Right cardiac atrium (tissue), 5 donors: Measurements from ENCODE around the gene ADH4. TPM values are rescaled to one million over a fixed set of nuclear protein-coding genes. Genes with fewer than 3 reads are reported as not detected.

Experiments used
- ATAC-seq, 2 donors: fragments of 200-7000 bp; cut with Tn5 transposase; one replicate each; pipeline versions ENCODE4 v1.8.0 to v1.9.1; 2020; ENCODE audit warnings: moderate library complexity in 2 of 2, mild to moderate bottlenecking in 1 of 2
- DNase-seq, 3 donors: peaks; one replicate each; pipeline ENCODE4 v3.0.0-alpha.2; 2020
- H3K27ac ChIP-seq: one replicate; pipeline ENCODE4 v1.5.1; 2013; ENCODE audit warnings: mild to moderate bottlenecking, low read length, control low read depth, moderate library complexity
- H3K27me3 ChIP-seq: one replicate; pipeline ENCODE4 v1.6.1; 2013; ENCODE audit not compliant: control insufficient read depth, insufficient read depth
- H3K4me1 ChIP-seq: one replicate; pipeline ENCODE4 v1.6.1; 2013; ENCODE audit warnings: low read length; ENCODE audit not compliant: control insufficient read depth, insufficient read depth
- H3K4me3 ChIP-seq: one replicate; pipeline ENCODE4 v1.5.1; 2013; ENCODE audit warnings: low read length, control low read depth
- H3K9me3 ChIP-seq: one replicate; pipeline ENCODE4 v1.6.1; 2013; ENCODE audit warnings: low read length; ENCODE audit not compliant: control insufficient read depth
- WGBS: extraction: QIAGEN DNeasy Blood & Tissue Kit; methylation state at CpG from one replicate; pipeline ENCODE4 v1.1.7; 2013; 5-methylcytosine and 5-hydroxymethylcytosine counted together
- intact Hi-C, 4 donors: fragments of 100-400 bp; cut with DNase I; formaldehyde crosslinking; loops; one replicate each; pipeline versions ENCODE4 v1.11.0 to v1.14.0; 2022 to 2023
- polyA plus RNA-seq: library from polyadenylated mRNA; stranded (reverse); fragments of 200-250 nt; gene quantifications from one replicate; pipeline ENCODE4 v1.2.3, GENCODE V29; 2013
- total RNA-seq, 4 donors: library from RNA; stranded (reverse); fragmentation: NEBNext Ultra II Directional; extraction: Animal tissue kit (Norgen Biotek cat#: 25700); gene quantifications; one replicate each; pipeline ENCODE4 v1.2.1, GENCODE V29; 2021
- donor health status: healthy with polysubstance abuse.
- donor health status: DM: no; HTN: yes; CAD: no.
- donor health status: DM: no; HTN: no; CAD: no.
- donor health status: DM: no; HTN: yes; CAD: no; lungs with severe emphysema.
- donor health status: DM: yes; HTN: yes; CAD: no.

ADH4 gene
- total and polyA plus RNA-seq, 5 donors = 0.42 to 0.48 TPM; not detected in 3

- 65% methylated on average over 1 of the region's 1 CpG for WGBS
- intact Hi-C loops = no loop called here
These were observed 15.6 kb upstream of the ADH4 start for GRCh38 chr4:99159699-99160098.

DNA sequence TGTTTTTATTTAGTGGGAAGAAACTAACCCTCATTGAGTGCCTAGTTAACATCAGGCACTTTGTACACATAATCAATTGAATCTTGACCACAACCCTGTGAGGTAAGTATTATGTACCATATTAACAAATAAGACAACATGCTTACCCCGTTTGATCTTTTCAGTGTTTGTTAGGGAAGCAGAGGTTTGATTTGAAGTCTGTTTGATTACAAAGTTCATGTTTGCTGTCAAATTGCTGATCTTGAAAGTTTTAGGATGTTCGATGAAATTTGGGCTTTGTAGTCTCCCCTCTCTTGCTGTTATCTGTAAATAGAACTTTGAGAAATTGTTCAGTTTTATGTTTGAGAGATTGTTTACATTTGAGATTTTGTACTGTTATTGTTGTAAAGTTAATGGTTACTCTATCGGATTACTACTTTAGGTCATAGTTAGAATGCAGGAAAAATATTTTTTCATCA lies 13.4 kb upstream of the ADH4 start:
- H3K27me3 ChIP-seq = no peaks in the 10 kb centered on the region
- H3K4me1 ChIP-seq = no peaks in the 10 kb centered on the region
- H3K27ac ChIP-seq = no peak overlapping the region
- ATAC-seq (no peak), DNase-seq (no peak)
- 80% methylated on average over 3 of the region's 3 CpGs for WGBS
- intact Hi-C loops = no loop called here
- H3K4me3 ChIP-seq = no peak overlapping the region
- H3K9me3 ChIP-seq = no peaks in the 10 kb centered on the region

More at GRCh38 chr4:99159699-99160098, 15.6 kb upstream of the ADH4 start:
- no peak overlapping the region for H3K27ac ChIP-seq
- no peak for DNase-seq
- no peaks in the 10 kb centered on the region for H3K27me3 ChIP-seq
- H3K4me1 ChIP-seq = no peaks in the 10 kb centered on the region
- no peaks in the 10 kb centered on the region for H3K9me3 ChIP-seq
- no peak for ATAC-seq
- H3K4me3 ChIP-seq = no peak overlapping the region

GRCh38 chr4:99156992-99157391 lies 12.9 kb upstream of the ADH4 start:
- no peak overlapping the region for H3K4me3 ChIP-seq
- no peak for ATAC-seq
- H3K9me3 ChIP-seq = no peaks in the 10 kb centered on the region
- DNase-seq = no peak
- no peak overlapping the region for H3K27ac ChIP-seq
- H3K4me1 ChIP-seq = no peaks in the 10 kb centered on the region
- WGBS = 73% methylated on average over 1 of the region's 1 CpG
- no peaks in the 10 kb centered on the region for H3K27me3 ChIP-seq
- intact Hi-C loops = no loop called here

- ATAC-seq (no peak), DNase-seq (no peak)
- no peaks in the 10 kb centered on the region for H3K27me3 ChIP-seq
- intact Hi-C loops = no loop called here
- H3K27ac ChIP-seq = no peak overlapping the region
- no peaks in the 10 kb centered on the region for H3K9me3 ChIP-seq
- WGBS = 91% methylated on average over 4 of the region's 4 CpGs
- no peaks in the 10 kb centered on the region for H3K4me1 ChIP-seq
- no peak overlapping the region for H3K4me3 ChIP-seq
These were observed 10.7 kb upstream of the ADH4 start for GRCh38 chr4:99154658-99155342.

GRCh38 chr4:99151995-99152394 lies 7.9 kb upstream of the ADH4 start:
- Histone ChIP-seq H3K4me3 (no peak overlapping the region), H3K9me3 (no peaks in the 10 kb centered on the region), H3K4me1 (no peaks in the 10 kb centered on the region), H3K27ac (no peak overlapping the region), H3K27me3 (no peaks in the 10 kb centered on the region)
- DNase-seq = no peak
- WGBS = 40% methylated on average over 1 of the region's 1 CpG
- intact Hi-C loops = no loop called here
- ATAC-seq = no peak

DNA sequence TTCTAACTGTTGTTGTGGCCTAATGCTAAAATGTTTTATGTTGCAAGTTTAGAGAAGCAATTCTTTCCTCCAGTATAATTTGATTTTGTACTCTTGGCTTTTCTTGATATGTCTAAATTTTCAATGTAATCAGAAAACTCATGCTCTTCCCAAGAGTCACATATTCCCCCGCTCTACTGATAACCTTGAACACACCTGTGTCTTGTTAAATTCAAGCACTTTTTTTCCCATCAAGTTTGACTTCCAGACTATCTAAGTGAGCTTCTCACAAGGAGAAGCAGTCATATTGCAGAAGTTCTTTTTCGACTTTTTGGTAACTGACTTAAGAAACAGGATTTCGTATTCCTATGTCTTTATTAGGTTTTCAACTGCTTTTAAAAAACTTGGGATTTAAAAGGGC lies 7.4 kb upstream of the ADH4 start:
- 90% methylated on average over 3 of the region's 3 CpGs for WGBS
- no peak overlapping the region for H3K27ac ChIP-seq
- no peak for DNase-seq
- no peak for ATAC-seq
- no peaks in the 10 kb centered on the region for H3K9me3 ChIP-seq
- H3K4me3 ChIP-seq = no peak overlapping the region
- H3K27me3 ChIP-seq = no peaks in the 10 kb centered on the region
- no peaks in the 10 kb centered on the region for H3K4me1 ChIP-seq
- intact Hi-C loops = no loop called here

DNA sequence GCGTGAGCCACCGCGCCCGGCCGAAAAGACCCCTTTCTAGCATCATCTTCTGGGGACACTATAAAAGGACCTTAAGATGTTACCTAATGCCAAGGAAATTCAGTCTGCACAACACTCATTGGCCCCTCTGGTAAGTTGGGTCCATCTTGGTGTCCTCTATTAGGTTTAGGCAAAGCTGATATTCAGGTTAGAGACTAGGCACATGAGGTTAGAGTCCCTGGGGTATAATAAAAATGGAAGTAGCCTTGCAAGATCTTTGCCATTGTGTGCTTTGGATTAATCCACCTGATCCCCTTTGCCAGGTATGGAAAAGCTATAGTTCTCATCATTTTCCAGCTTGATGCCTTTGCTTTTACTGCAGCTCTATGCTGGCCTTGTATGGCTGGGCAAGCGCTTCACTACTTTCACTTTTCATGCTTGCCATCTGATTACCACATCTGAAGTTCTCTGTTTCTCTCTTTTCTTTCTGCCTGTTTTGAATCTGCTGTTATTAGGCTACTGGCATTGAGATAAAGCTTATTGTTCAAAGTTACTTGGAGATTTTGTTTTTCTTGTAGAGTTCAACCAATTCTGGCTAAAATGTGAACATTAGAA lies 5.4 kb upstream of the ADH4 start:
- H3K27ac ChIP-seq = no peak overlapping the region

GRCh38 chr4:99148550-99148949 lies 4.5 kb upstream of the ADH4 start:
- ATAC-seq = no peak
- H3K27ac ChIP-seq = no peak overlapping the region
- H3K9me3 ChIP-seq = no peaks in the 10 kb centered on the region
- H3K4me3 ChIP-seq = no peak overlapping the region
- intact Hi-C loops = no loop called here
- no peaks in the 10 kb centered on the region for H3K4me1 ChIP-seq
- no peaks in the 10 kb centered on the region for H3K27me3 ChIP-seq
- WGBS = 89% methylated on average over 1 of the region's 1 CpG
- DNase-seq = no peak

More for the DNA sequence above, 5.4 kb upstream of the ADH4 start:
- DNase-seq (no peak), ATAC-seq (no peak)
- WGBS = 22% methylated on average over 3 of the region's 6 CpGs
- Histone ChIP-seq H3K9me3 (no peaks in the 10 kb centered on the region), H3K4me1 (no peaks in the 10 kb centered on the region), H3K4me3 (no peak overlapping the region), H3K27me3 (no peaks in the 10 kb centered on the region)
- intact Hi-C loops = no loop called here

GRCh38 chr4:99144587-99144986 lies 490 bp upstream of the ADH4 start:
- H3K4me1 ChIP-seq = no peaks in the 10 kb centered on the region
- no peak overlapping the region for H3K4me3 ChIP-seq
- intact Hi-C loops = no loop called here
- H3K27ac ChIP-seq = no peak overlapping the region
- WGBS = 95% methylated on average over 1 of the region's 1 CpG
- H3K27me3 ChIP-seq = no peaks in the 10 kb centered on the region
- no peaks in the 10 kb centered on the region for H3K9me3 ChIP-seq
- DNase-seq = no peak
- no peak for ATAC-seq

- intact Hi-C loops = no loop called here
- Histone ChIP-seq H3K4me3 (no peak overlapping the region), H3K27ac (no peak overlapping the region), H3K27me3 (no peaks in the 10 kb centered on the region), H3K4me1 (no peaks in the 10 kb centered on the region), H3K9me3 (no peaks in the 10 kb centered on the region)
- DNase-seq = no peak
- no peak for ATAC-seq
These were observed 7.8 kb downstream of the ADH4 start for GRCh38 chr4:99136329-99136728.

DNA sequence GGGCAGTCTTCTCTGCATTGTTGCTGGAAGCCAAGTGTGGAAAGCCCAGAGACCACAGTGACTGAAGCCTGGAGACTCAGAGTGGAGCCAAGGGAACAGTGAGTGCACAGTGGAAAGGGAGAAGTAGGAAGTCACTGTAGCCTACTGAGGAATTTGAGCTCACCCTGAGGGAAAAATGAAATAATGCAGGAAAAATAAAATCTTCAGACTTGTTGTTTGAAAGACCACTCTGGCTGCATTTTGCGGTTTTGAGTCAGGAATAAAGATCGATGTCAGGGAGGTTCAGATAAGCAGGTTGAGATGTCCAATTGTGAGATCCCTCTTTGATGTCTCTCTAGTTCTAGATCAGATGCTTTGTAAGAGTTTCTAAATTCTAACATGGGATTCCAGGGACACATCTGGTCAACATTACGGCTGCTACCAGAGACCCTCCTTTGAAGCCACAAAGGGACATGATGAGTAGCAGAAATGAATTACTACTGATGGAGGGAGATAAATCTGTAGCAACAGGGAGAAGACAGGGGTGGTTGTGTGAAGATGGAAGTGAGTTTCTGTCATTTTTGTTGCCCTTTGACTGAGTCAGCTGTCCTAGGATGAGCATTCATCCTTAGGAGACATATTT lies 8.4 kb downstream of the ADH4 start:
- no peaks in the 10 kb centered on the region for H3K9me3 ChIP-seq
- H3K27ac ChIP-seq = no peak overlapping the region
- no peak overlapping the region for H3K4me3 ChIP-seq
- H3K4me1 ChIP-seq = no peaks in the 10 kb centered on the region
- DNase-seq (no peak), ATAC-seq (no peak)
- H3K27me3 ChIP-seq = no peaks in the 10 kb centered on the region
- 60% methylated on average over 3 of the region's 3 CpGs for WGBS
- intact Hi-C loops = no loop called here
